GM19043 (cell line): ENCODE results near the gene IL12RB1.
"Not testable (repeated sequence)": the region's sequence is repeated elsewhere in the genome, so short reads cannot be mapped to it uniquely, and the experiment has no call there.

Experiments used
- ATAC-seq: cut with Tn5 transposase; IDR thresholded peaks from one replicate; pipeline ENCODE4 v1.9.1; 2021; ENCODE audit warnings: low read depth; ENCODE audit not compliant: unreplicated experiment

The IL12RB1 gene

DNA sequence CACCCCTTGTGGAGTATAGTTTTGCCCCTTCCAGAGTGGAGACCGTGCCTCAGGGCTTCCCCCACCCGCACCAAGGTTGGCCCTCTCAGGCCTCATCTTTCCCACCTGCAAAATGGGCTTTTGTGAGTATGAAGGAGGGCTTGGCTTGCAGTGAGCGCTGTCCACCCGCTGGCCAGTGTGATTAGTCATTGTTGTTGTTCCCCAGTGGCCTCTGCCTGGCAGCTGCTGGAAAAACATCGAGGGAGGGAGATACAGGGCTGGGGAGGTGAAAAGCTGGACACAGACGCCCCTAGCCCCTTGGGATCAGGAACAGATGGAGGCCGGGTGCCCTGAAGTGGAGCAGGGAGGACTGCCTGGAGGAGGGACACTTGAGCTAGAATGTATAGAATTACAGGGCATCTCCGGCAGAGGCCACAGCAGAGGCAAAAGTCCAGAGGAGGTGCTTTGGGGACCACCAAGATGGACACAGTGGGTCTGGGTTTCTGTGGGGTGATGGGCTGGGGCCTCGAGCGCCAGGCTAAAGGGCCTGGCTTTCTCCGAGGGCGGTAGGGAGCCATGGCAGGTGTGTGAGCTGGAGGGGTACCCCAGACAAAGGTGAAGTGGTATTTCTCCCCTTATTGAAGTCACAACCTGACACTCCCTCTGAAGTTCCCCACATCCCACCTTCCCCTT, 3.9 kb upstream of the IL12RB1 start:
- ATAC-seq: no peak

GRCh38 chr19:18089726-18090125, 3.0 kb upstream of the IL12RB1 start:
- no peak for ATAC-seq

GRCh38 chr19:18089096-18089541, 2.4 kb upstream of the IL12RB1 start:
- ATAC-seq: not testable (repeated sequence)

DNA sequence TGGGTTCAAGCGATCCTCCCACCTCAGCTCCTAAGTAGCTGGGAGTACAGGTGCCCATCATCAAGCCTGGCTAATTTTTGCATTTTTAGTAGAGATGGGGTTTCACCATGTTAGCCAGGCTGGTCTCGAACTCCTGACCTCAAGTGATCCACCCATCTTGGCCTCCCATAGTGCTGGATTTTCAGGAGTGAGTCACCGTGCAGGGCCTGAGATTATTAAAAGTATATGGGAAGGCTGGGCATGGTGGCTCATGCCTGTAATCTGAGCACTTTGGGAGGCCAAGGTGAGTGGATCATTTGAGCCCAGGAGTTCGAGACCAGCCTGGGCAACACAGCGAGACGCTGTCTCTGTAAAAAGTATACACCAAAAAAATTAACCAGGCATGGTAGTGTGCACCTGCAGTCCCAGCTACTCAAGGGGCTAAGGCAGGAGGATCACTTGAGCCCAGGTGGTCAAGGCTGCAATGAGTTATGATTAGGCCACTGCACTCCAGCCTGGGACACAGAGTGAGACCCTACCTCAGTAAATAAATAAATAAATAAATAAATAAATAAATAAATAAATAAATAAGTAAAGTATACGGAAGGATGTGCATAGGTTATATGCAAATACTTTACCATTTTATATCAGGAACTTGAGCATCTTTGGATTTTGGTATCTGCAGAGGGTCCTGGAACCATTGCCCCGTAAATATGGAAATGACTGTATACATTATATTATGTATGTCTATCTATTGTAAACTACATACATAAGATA, 854 bp downstream of the IL12RB1 start:
- no peak for ATAC-seq

DNA sequence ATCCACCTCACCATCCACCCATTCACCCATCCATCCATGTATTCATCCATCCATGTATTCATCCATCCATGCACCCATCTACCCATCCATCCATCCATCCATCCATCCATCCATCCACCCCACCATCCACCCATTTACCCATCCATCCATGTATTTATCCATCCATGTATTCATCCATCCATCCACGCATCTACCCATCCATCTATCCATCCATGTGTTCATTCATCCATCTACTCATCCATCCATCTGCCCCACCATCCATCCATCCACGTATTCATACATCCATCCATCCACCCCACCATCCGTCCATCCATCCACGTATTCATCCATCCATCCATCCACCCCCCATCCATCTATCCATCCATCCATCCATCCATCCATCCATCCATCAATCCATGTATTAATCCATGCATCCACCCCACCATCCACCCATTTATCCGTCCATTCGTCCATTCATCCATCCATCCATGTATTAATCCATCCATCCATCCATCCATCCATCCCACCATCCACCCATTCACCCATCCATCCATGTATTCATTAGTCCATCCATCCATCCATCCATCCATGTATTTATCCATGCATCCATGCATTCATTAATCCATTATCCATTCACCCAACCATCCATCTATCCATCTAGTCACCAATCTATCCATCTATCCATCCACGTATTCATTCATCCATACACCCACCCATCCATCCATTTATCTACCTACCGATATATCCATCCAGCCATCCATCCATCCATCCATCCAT, 2.6 kb downstream of the IL12RB1 start:
- no peak for ATAC-seq

GRCh38 chr19:18074192-18074591, 12.5 kb downstream of the IL12RB1 start:
- no peak for ATAC-seq

- ATAC-seq: no peak
Observed at GRCh38 chr19:18073197-18073596, 13.5 kb downstream of the IL12RB1 start.

- ATAC-seq: no peak
Observed at GRCh38 chr19:18072335-18072734, 14.4 kb downstream of the IL12RB1 start.

- ATAC-seq: no peak
Observed at GRCh38 chr19:18070181-18070580, 16.6 kb downstream of the IL12RB1 start.

- no peak for ATAC-seq
Observed at GRCh38 chr19:18069383-18069782, 17.4 kb downstream of the IL12RB1 start.

DNA sequence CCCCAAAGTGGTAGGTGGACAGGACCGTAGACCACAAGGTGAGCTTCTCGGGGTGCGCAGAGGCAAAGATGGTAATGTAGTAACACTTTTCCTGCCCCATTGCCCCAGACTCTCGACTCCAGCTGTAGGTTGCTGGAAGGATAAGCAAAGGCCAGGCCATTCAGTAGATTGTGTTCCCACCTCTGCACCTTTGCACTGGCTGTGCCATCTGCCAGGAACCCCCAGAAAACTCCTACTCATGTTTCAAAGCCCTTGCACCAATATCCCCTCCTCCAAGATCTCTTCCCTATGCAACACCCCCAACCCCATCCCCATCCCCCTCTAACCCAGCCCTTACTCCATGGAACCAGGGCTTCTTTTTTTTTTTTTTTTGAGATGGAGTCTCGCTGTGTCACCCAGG, 18.3 kb downstream of the IL12RB1 start:
- no peak for ATAC-seq

DNA sequence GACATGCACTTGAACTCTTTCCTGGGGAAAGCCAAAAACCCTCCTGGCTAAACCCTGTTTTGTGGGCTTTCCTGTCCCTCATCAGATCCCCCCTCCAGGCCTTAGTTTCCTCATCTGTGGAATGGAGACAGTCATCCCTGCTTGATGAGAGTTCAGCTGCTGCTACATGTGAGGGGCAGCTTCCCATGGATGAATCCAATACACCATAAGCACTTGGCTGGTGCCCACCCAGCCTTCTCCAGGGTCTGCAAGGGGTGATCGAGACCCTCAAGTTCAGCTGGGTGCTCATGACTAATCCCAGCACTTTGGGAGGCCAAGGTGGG, 21.6 kb downstream of the IL12RB1 start:
- ATAC-seq: no peak

GRCh38 chr19:18063463-18063862, 23.3 kb downstream of the IL12RB1 start:
- no peak for ATAC-seq

DNA sequence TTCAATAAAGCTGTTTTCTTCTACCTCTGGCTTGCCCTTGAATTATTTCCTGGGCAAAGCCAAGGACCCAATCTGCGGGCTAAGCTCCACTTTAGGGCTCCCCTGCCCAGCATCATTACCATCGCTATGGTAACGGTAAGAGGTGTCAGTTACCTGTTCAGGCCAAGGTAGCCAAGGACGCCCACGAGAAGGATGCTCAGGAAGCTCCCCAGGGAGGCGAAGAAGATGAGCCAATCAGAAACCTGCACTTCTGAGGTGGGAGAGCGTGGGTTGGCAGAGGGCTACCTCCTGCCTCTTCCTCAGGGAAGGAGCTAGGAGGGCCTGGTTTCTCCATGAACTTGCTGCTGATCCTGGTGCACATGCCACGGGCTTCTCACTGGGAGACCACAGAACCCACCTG, 24.7 kb downstream of the IL12RB1 start:
- ATAC-seq: no peak

DNA sequence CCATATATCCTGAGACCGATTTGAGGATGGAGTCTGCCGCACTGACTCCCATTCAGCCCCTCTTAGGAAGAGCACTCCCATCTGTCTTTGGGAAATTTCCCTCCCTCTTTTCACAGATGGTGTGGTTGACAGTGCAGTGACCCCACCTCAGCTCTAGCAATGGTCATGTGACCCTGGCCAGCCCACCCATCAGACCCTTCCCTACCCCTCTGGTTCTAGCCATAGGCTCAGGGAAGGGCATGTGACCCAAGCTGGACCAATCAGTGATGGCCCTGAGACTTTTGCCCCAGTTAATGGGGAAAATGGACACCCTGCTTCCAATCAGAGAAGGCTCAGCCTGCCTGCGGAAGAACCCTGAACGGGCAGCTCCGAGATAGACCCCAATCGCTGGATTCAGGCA, 26.3 kb downstream of the IL12RB1 start:
- no peak for ATAC-seq

- no peak for ATAC-seq
Observed at GRCh38 chr19:18059902-18060301, 26.8 kb downstream of the IL12RB1 start.

DNA sequence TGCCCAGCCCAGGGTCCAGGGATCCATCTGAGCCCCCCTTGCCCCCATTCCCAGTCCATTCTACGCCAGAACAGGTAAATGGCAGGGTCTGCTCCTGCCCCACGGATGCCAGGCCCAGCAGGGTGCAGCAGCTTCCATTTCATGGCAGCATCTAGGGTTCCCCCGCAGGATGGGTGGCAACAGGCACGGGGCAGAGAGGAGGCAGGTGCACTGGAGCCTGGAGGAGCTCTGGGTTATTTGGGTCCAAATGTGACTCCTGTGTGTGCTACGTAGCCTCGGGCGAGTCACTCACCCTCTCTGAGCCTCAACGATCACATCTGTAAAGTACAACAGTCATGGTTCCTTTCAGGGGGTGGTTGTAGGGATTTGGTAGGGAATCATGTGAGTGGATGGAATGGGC, 27.4 kb downstream of the IL12RB1 start:
- ATAC-seq: no peak

DNA sequence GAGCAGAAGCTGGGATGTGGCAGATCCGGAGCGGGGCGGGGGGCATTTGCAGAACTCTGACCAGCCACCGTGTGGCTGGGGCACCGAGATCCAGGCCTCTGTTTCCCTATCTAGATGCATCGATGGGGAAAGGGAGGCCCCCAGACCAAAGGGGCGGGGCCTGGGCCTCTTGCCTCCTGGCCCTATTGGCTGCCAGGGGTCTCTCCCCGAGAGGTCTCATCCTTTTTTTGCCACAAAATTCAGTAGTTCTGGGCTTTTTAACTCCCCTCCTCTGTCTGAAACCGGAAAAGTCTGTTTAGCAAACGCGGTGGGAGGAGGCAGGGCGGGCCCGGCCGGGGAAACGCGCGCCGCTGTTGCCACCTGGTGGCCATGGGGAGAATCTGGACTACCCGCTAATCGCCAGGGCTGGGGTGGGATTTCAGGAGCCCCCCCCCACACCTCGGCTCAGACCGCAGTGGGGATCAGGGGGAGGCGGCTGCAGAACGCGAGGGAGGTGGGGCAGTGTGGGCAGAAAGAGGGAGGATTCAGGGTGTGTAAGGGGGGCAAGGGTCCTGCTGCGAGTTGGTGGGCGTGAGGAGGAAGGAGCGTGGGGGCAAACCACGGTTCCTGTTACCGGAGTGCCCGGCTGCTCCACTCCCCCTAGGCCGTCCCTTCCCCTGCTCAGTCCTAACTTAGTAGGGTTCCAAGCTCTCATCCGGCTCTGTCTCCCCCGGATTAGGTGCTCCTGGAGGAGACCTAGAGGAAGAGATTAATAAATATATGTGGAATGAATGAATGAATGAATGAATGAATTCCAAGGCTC, 28.3 kb downstream of the IL12RB1 start:
- ATAC-seq: no peak

GRCh38 chr19:18057557-18057956, 29.2 kb downstream of the IL12RB1 start:
- no peak for ATAC-seq

DNA sequence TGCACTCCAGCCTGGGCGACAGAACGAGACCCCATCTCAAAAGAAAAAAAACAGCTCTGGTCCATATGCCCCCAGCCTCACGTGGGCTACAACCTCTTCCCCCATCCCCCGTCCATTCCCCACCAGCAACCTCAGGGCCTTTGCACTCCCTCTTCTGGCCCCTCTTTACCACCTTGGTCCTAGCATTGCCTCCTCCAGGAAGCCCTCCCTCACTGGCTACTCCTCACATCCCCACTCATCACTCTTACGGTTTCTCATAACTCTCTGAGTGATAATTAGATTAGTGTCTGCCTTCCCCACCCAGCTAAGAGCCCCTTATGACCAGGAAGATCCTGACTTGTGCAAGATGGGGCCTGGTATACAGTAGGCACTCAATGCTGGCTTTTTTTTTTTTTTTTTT, 30.8 kb downstream of the IL12RB1 start:
- no peak for ATAC-seq
